ENCODE data around the gene RELB. TPM values are rescaled to one million over a fixed set of nuclear protein-coding genes. Genes with fewer than 3 reads are reported as not detected.

The RELB gene, protein sequence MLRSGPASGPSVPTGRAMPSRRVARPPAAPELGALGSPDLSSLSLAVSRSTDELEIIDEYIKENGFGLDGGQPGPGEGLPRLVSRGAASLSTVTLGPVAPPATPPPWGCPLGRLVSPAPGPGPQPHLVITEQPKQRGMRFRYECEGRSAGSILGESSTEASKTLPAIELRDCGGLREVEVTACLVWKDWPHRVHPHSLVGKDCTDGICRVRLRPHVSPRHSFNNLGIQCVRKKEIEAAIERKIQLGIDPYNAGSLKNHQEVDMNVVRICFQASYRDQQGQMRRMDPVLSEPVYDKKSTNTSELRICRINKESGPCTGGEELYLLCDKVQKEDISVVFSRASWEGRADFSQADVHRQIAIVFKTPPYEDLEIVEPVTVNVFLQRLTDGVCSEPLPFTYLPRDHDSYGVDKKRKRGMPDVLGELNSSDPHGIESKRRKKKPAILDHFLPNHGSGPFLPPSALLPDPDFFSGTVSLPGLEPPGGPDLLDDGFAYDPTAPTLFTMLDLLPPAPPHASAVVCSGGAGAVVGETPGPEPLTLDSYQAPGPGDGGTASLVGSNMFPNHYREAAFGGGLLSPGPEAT
- total RNA-seq: 100 to 1,000 TPM in 2 of 3 donors, 10 to 100 TPM in 1; 92.4 to 119 (median 105) TPM
- total RNA-seq (2013): 12.9 TPM

DNA sequence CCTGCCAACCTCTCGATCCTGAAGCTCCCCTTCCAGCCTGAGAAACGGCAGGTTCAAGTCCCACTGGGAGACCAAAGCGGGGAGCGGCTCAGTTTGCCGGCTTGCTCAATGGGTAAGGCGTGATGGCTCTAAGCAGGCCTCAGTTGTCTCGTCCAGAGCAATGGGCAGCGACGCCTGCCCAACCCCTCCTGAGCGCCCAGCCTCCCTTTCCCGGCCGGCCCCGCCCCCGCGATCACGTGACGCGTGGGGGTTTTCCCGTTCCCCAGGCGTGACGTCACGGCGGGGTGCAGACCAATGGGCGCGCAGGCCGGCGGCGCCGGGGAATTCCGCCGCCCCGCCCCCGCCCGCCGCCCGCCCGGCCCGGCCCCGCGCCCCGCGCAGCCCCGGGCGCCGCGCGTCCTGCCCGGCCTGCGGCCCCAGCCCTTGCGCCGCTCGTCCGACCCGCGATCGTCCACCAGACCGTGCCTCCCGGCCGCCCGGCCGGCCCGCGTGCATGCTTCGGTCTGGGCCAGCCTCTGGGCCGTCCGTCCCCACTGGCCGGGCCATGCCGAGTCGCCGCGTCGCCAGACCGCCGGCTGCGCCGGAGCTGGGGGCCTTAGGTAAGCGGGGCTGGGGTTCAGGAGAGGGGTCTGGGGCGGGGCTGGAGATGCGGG is at the start of gene RELB:
RELB (plus strand) TSS at position 378 of the 653 bp plus-strand sequence; CDS start at position 494, 116 bp downstream.
- H3K4me3 Mint-ChIP-seq: peak within 1 kb of the TSS; percentile 98
- intact Hi-C loops (cut with micrococcal nuclease): loop anchor here (1.0 to 5.0 kb wide), 2 partner anchors 15 to 36 kb away; partner anchors contain the start of gene CLASRP
- DNase-seq: peak; percentile 98 to 99
- ATAC-seq: peak; percentile 56 to 83 (median 69)
- H3K27ac Mint-ChIP-seq: peak within 1 kb of the TSS; percentile 97 to 98
- H3K36me3 ChIP-seq (ENCODE audit: control insufficient read depth, insufficient read depth, low read length): no peaks in the 10 kb centered on the region
- no peaks in the 10 kb centered on the region for H3K9me3 Mint-ChIP-seq
- no peaks in the 10 kb centered on the region for H3K9me3 ChIP-seq (ENCODE audit: control insufficient read depth, insufficient read depth, low read length)
- peaks cover 15% of the 10 kb centered on the region for H3K4me1 ChIP-seq (ENCODE audit: control insufficient read depth, insufficient read depth, low read length)
- peak within 1 kb of the TSS; percentile 92 for H3K4me3 ChIP-seq (ENCODE audit: low read length)
- WGBS (ENCODE audit: insufficient coverage): 2% methylated on average over 79 of the region's 79 CpGs
- TF ChIP-seq, protein P1, sequence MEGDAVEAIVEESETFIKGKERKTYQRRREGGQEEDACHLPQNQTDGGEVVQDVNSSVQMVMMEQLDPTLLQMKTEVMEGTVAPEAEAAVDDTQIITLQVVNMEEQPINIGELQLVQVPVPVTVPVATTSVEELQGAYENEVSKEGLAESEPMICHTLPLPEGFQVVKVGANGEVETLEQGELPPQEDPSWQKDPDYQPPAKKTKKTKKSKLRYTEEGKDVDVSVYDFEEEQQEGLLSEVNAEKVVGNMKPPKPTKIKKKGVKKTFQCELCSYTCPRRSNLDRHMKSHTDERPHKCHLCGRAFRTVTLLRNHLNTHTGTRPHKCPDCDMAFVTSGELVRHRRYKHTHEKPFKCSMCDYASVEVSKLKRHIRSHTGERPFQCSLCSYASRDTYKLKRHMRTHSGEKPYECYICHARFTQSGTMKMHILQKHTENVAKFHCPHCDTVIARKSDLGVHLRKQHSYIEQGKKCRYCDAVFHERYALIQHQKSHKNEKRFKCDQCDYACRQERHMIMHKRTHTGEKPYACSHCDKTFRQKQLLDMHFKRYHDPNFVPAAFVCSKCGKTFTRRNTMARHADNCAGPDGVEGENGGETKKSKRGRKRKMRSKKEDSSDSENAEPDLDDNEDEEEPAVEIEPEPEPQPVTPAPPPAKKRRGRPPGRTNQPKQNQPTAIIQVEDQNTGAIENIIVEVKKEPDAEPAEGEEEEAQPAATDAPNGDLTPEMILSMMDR (IDR thresholded peaks at IDR 0.05): no peak
- H3K4me1 Mint-ChIP-seq: peaks cover 9 to 11% of the 10 kb centered on the region in 2 donors
- no peaks in the 10 kb centered on the region for H3K27me3 ChIP-seq (ENCODE audit: control insufficient read depth, insufficient read depth, low read length)
- peak within 1 kb of the TSS; percentile 100 for H3K27ac ChIP-seq (ENCODE audit: low read length)
- no peaks in the 10 kb centered on the region for H3K27me3 Mint-ChIP-seq (ENCODE audit: low read depth in 2 of 2)
- H3K36me3 Mint-ChIP-seq: no peaks in the 10 kb centered on the region

DNA sequence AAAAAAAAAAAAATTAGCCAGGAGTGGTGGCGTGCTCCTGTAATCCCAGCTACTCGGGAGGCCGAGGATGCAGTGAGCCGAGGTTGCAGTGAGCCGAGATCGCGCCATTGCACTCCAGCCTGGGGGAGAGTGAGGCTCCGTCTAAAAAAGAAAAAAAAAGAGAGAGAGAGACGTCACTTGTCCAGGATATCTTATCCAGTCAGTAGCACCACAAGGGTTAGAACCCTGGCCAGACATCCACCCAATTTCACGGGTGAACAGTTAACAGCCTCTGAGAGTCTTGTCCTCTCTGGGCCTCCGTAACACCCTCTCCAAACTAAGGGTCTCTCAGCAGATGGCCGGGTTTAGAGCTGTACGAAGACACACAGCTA is 47.0 kb upstream of the RELB start:
- no peak for DNase-seq
- WGBS (ENCODE audit: insufficient coverage): 40% methylated on average over 13 of the region's 13 CpGs
- H3K4me3 Mint-ChIP-seq: peak overlapping the region; percentile 96
- H3K27me3 Mint-ChIP-seq (ENCODE audit: low read depth in 2 of 2): no peaks in the 10 kb centered on the region
- no peak for ATAC-seq
- intact Hi-C loops (cut with micrococcal nuclease): loop anchor here (1.0 to 5.0 kb wide), 3 partner anchors 48 to 267 kb away; no protein-coding TSS in a partner anchor
- H3K9me3 Mint-ChIP-seq: no peaks in the 10 kb centered on the region
- no peaks in the 10 kb centered on the region for H3K36me3 Mint-ChIP-seq
- peak overlapping the region; percentile 94 to 95 for H3K27ac Mint-ChIP-seq
- Histone ChIP-seq H3K4me3 (ENCODE audit: low read length) (peak overlapping the region; percentile 92), H3K9me3 (ENCODE audit: control insufficient read depth, insufficient read depth, low read length) (no peaks in the 10 kb centered on the region), H3K27me3 (ENCODE audit: control insufficient read depth, insufficient read depth, low read length) (no peaks in the 10 kb centered on the region), H3K4me1 (ENCODE audit: control insufficient read depth, insufficient read depth, low read length) (peaks cover 39% of the 10 kb centered on the region), H3K27ac (ENCODE audit: low read length) (peak overlapping the region; percentile 84), H3K36me3 (ENCODE audit: control insufficient read depth, insufficient read depth, low read length) (no peaks in the 10 kb centered on the region)
- TF ChIP-seq, protein P1 (IDR thresholded peaks at IDR 0.05): no peak
- H3K4me1 Mint-ChIP-seq: peaks cover 41 to 42% of the 10 kb centered on the region in 2 donors

DNA sequence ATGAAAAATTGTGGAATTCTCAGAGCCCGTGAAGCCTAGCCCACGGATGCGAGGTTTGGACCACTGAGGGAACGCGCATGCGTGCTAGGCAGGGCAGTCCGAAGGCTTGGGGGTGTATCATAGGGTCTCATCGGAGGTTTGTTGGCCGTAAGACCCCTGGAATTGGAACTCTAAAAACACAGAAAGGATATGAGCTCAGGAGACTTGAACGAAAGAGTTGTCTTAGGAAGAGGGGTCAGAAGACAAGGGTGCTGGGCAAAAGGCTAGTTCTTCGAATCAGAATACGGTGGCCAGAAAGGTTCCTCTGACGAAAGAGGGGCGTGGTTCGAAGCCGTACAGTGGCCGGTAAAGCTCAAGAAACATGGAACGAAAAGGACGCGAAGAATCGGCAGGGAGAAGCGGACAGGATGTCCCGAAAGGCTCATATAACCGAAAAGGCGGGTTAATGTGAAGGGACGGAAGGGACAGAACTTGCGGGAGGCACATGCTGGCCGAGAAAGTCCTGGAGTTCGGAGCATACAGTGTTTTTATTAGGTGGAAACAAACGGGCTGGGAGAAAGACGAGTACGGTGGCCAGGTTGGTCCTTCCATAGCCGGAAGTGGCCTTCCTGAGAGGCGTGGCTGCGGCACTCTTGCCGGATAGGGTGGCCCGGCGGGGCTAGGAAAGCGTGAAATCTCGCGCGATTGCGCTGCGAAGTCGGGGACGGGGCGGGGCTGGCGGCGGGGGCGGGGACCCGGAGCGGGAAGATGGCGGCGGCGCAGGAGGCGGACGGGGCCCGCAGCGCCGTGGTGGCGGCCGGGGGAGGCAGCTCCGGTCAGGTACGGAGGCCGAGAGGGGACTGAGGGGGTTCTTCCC is 46.4 kb upstream of the RELB start, which contains the start of gene CLPTM1:
CLPTM1 (plus strand) TSS at position 732 of the 856 bp plus-strand sequence; CDS start at position 748, 16 bp downstream.
- intact Hi-C loops (cut with micrococcal nuclease): loop anchor here (1.0 to 5.0 kb wide), 4 partner anchors 47 to 268 kb away; partner anchors contain the start of genes BLOC1S3 and TRAPPC6A
- Histone ChIP-seq H3K4me1 (ENCODE audit: control insufficient read depth, insufficient read depth, low read length) (peaks cover 39% of the 10 kb centered on the region), H3K9me3 (ENCODE audit: control insufficient read depth, insufficient read depth, low read length) (no peaks in the 10 kb centered on the region), H3K36me3 (ENCODE audit: control insufficient read depth, insufficient read depth, low read length) (no peaks in the 10 kb centered on the region), H3K27ac (ENCODE audit: low read length) (peak within 1 kb of the TSS; percentile 84), H3K27me3 (ENCODE audit: control insufficient read depth, insufficient read depth, low read length) (no peaks in the 10 kb centered on the region), H3K4me3 (ENCODE audit: low read length) (peak within 1 kb of the TSS; percentile 92)
- under 1% methylated on average over 65 of the region's 65 CpGs for WGBS (ENCODE audit: insufficient coverage)
- Mint-ChIP-seq H3K36me3 (no peaks in the 10 kb centered on the region), H3K27me3 (ENCODE audit: low read depth in 2 of 2) (no peaks in the 10 kb centered on the region), H3K4me1 (peaks cover 47% of the 10 kb centered on the region in 2 donors), H3K9me3 (no peaks in the 10 kb centered on the region), H3K27ac (peak within 1 kb of the TSS; percentile 94 to 95), H3K4me3 (peak within 1 kb of the TSS; percentile 96)
- ATAC-seq (peak; percentile 90 to 97 (median 92)), DNase-seq (peak; percentile 93 to 98)
- TF ChIP-seq, protein P1 (IDR thresholded peaks at IDR 0.05): no peak
